Breast epithelium (tissue), 4 donors: ENCODE results near the gene ANKRD33. TPM values are rescaled to one million over a fixed set of nuclear protein-coding genes. Genes with fewer than 3 reads are reported as not detected.

Experiments used
- DNase-seq, 2 donors: peaks; one replicate each; pipeline ENCODE4 v3.0.0-alpha.2; 2019; ENCODE audit warnings: low spot score in 2 of 2
- H3K27ac ChIP-seq, 2 donors: fragments of 200-600 bp; sonication (generic) in 1 of 2; one replicate each; pipeline ENCODE4 v1.5.1; 2016 to 2019; ENCODE audit warnings: mild to moderate bottlenecking in 1 of 2
- H3K27me3 ChIP-seq, 2 donors: fragments of 200-600 bp; sonication (generic) in 1 of 2; one replicate each; pipeline versions ENCODE4 v1.5.1 to v1.6.0; 2017 to 2019; ENCODE audit warnings: control low read depth in 1 of 2, mild to moderate bottlenecking in 1 of 2
- H3K36me3 ChIP-seq: fragments of 200-600 bp; one replicate; pipeline ENCODE4 v1.5.1; 2019
- H3K4me1 ChIP-seq, 2 donors: fragments of 200-600 bp; sonication (generic); one replicate each; pipeline ENCODE4 v1.5.1; 2016 to 2019; ENCODE audit warnings: control low read depth in 1 of 2
- H3K4me3 ChIP-seq, 3 donors: fragments of 200-600 bp; sonication (generic); 1 replicate in 2 of 3; 2 replicates in 1 of 3; pipeline ENCODE4 v1.5.1; 2016 to 2019; ENCODE audit warnings: mild to moderate bottlenecking in 3 of 3, moderate library complexity in 2 of 3
- H3K9me3 ChIP-seq, 2 donors: fragments of 200-600 bp; sonication (generic) in 1 of 2; one replicate each; pipeline ENCODE4 v1.5.1; 2016 to 2019; ENCODE audit warnings: control low read depth in 1 of 2
- POLR2A ChIP-seq: fragments of 450-650 bp; IDR thresholded peaks from one replicate; pipeline ENCODE4 v1.6.1; 2016; ENCODE audit warnings: antibody characterized with exemption, mild to moderate bottlenecking, moderate library complexity
- POLR2AphosphoS5 ChIP-seq, 3 donors: sonication (generic); formaldehyde crosslinking; IDR thresholded peaks; one replicate each; pipeline ENCODE4 v1.6.1; 2017; ENCODE audit warnings: antibody characterized with exemption in 3 of 3
- intact Hi-C: fragments of 100-400 bp; cut with DNase I; formaldehyde crosslinking; loops from one replicate; pipeline ENCODE4 v1.15.1; 2023; ENCODE audit warnings: low total_unique reads
- total RNA-seq, 3 donors: library from RNA; depleted of rRNA; stranded (reverse); fragments of >200 nt; gene quantifications; one replicate each; pipeline ENCODE4 v1.1.0, GENCODE V29; 2016
- TF ChIP-seq, protein P1 (sequence below), 3 donors: fragments of 450-650 bp; IDR thresholded peaks; one replicate each; pipeline ENCODE4 v1.5.1; 2016 to 2017; ENCODE audit warnings: antibody characterized with exemption in 3 of 3, mild to moderate bottlenecking in 3 of 3, moderate library complexity in 3 of 3

ANKRD33 gene
- total RNA-seq, 3 donors from 2014 or later, result not detected

DNA sequence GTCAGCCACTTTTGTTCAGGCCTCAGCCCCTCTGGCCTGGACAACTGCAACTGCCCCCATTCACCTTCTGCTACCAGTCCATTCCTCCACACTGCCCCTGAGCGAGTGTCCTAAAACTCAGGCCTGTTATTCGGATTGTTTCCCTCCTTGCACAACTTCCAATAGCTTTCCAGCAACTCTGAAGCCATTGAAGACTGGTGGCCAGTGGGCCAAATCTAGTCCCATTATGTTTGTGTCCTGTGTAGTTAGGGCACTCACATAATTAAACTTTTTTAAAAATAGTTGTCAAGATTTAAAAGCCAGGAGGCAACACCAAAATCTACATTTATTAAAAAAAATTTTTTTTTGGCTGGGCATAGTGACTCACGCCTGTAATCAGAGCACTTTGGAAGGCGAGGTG is 21.6 kb upstream of the ANKRD33 start:
- Histone ChIP-seq H3K27me3 (no peaks in the 10 kb centered on the region), H3K27ac (peak overlapping the region in 1 of 2 donors; percentile 68), H3K4me1 (no peaks in the 10 kb centered on the region), H3K9me3 (no peaks in the 10 kb centered on the region), H3K4me3 (no peak overlapping the region), H3K36me3 (no peaks in the 10 kb centered on the region)
- intact Hi-C loops, result no loop called here
- TF ChIP-seq POLR2AphosphoS5 (IDR thresholded peaks at IDR 0.05) (no peak), POLR2A (no peak)
- TF ChIP-seq, protein P1, sequence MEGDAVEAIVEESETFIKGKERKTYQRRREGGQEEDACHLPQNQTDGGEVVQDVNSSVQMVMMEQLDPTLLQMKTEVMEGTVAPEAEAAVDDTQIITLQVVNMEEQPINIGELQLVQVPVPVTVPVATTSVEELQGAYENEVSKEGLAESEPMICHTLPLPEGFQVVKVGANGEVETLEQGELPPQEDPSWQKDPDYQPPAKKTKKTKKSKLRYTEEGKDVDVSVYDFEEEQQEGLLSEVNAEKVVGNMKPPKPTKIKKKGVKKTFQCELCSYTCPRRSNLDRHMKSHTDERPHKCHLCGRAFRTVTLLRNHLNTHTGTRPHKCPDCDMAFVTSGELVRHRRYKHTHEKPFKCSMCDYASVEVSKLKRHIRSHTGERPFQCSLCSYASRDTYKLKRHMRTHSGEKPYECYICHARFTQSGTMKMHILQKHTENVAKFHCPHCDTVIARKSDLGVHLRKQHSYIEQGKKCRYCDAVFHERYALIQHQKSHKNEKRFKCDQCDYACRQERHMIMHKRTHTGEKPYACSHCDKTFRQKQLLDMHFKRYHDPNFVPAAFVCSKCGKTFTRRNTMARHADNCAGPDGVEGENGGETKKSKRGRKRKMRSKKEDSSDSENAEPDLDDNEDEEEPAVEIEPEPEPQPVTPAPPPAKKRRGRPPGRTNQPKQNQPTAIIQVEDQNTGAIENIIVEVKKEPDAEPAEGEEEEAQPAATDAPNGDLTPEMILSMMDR (IDR thresholded peaks at IDR 0.05), result no peak
- DNase-seq, result no peak

DNA sequence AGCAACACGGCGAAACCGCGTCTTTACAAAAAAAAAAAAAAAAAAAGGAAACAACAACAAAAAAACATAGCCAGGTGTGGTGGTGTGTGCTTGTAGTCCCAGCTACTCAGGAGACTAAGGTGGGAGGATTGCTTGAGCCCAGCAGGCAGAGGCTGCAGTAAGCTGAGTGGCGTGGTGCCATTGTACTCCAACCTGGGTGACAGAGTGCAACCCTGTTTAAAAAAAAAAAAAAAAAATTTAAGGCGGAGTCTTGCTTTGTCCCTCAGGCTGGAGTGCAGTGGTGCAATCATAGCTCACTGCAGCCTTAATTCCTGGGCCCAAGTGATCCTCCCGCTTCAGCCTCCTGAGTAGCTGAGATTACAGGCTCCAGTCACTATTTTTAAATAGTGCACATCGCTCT is 21.1 kb upstream of the ANKRD33 start:
- no peak for DNase-seq
- H3K4me1 ChIP-seq, result no peaks in the 10 kb centered on the region
- no peaks in the 10 kb centered on the region for H3K27me3 ChIP-seq
- no peak overlapping the region for H3K4me3 ChIP-seq
- no peaks in the 10 kb centered on the region for H3K9me3 ChIP-seq
- no peak overlapping the region for H3K27ac ChIP-seq
- TF ChIP-seq, protein P1 (IDR thresholded peaks at IDR 0.05), result no peak
- TF ChIP-seq POLR2AphosphoS5 (IDR thresholded peaks at IDR 0.05), result no peak
- TF ChIP-seq POLR2A, result no peak
- intact Hi-C loops, result no loop called here
- H3K36me3 ChIP-seq, result no peaks in the 10 kb centered on the region

DNA sequence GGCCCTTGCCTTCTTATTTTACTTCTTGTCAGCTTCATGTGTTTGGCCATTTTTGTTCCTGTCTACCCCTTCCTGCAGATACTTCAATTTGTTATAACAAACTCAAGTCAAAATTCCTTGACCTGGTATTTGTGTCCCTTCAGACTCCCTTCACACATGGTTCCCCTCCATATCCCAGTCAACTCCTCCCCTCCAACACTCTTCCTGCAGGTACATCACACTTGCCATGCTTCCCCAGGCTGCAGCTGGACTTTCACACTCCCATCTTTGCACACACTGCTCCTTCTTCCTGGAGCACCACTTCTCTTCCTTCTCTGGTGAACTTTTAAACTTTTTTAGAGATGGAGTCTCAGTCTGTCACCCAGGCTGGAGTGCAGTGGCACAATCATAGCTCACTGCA is 20.5 kb upstream of the ANKRD33 start:
- TF ChIP-seq POLR2A (no peak), POLR2AphosphoS5 (IDR thresholded peaks at IDR 0.05) (no peak)
- TF ChIP-seq, protein P1 (IDR thresholded peaks at IDR 0.05), result no peak
- Histone ChIP-seq H3K27ac (no peak overlapping the region), H3K4me1 (no peaks in the 10 kb centered on the region), H3K36me3 (no peaks in the 10 kb centered on the region), H3K4me3 (no peak overlapping the region), H3K27me3 (no peaks in the 10 kb centered on the region), H3K9me3 (no peaks in the 10 kb centered on the region)
- no peak for DNase-seq
- intact Hi-C loops, result no loop called here

DNA sequence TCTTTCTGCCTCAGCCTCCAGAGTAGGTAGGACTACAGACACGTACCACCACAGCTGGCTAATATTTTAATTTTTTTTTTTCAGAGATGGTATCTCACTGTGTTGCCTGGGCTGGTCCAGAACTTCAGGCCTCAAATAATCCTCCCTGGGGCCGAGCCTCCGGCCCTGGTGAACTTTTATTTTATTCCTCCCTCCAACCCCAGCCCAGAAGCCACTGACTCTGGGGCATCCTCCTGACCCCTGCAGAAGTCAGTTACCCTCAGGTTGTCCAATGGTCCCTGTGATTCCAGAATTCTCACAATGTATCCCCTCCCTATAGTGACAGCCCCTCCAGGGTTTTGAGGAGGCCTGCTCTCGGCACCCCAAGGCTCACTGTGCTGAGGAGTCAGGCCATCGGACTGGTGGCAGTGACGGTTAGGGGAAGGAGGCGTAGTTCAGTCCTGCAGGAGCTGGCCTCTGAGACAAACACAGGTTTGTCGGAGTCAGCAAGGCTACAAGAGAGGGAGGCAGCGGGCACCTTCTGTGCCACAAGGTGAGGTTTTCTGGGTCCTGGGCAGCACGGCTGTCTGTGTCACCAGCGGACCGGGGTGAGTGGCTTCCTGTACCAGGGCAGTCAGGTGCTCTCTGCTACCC is 20.0 kb upstream of the ANKRD33 start:
- Histone ChIP-seq H3K27me3 (no peaks in the 10 kb centered on the region), H3K9me3 (no peaks in the 10 kb centered on the region), H3K4me3 (no peak overlapping the region), H3K4me1 (no peaks in the 10 kb centered on the region), H3K27ac (no peak overlapping the region), H3K36me3 (no peaks in the 10 kb centered on the region)
- no peak for DNase-seq
- TF ChIP-seq, protein P1 (IDR thresholded peaks at IDR 0.05), result no peak
- TF ChIP-seq POLR2A (no peak), POLR2AphosphoS5 (IDR thresholded peaks at IDR 0.05) (no peak)
- intact Hi-C loops, result no loop called here

DNA sequence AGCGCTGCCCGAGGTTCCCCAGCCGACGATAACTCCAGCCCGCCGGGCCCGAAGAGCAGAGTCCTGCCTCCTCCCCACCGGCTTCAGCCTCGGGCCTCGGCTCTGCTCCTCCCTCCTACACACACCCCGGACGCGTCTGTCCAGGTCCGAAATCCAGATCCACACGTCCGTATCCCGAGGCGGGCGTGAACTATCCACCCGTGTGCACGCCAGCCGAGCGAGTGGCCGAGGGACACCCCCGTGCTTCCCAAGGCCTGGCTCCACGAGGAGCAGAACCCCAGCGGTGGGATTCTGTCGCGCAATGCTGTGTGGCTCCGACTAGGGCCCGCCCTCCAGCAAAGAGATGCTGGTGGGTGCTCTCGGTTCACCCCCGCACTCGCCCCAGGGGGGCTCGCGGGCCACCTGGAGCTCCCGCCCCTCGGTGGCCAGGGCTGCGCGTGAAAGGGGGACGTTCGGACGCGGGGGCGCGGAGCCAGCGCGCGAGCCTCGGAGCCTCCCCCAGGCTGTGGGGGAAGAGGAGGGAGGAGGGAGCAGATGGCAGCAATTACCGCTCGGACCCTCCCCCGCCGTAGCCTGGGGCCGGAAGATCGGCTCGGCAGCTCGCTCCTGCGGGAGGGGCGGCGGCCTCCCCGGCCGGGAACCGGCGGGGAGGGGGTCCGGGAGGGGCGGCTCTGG is 18.9 kb upstream of the ANKRD33 start:
- TF ChIP-seq POLR2AphosphoS5 (IDR thresholded peaks at IDR 0.05), result no peak
- TF ChIP-seq POLR2A, result no peak
- TF ChIP-seq, protein P1 (IDR thresholded peaks at IDR 0.05), result no peak
- Histone ChIP-seq H3K9me3 (no peaks in the 10 kb centered on the region), H3K27me3 (no peaks in the 10 kb centered on the region), H3K36me3 (no peaks in the 10 kb centered on the region), H3K4me1 (no peaks in the 10 kb centered on the region), H3K4me3 (peak overlapping the region; percentile 35 to 70 (median 60)), H3K27ac (peak overlapping the region; percentile 60 to 76)
- DNase-seq, result no peak
- intact Hi-C loops, result no loop called here
